HG03354 (cell line): ENCODE data around the gene CLDN6.
A peak's percentile ranks its signal among the peaks of the same experiment; 100 is the strongest.

Experiments
- ATAC-seq: cut with Tn5 transposase; IDR thresholded peaks from one replicate; pipeline ENCODE4 v1.9.1; 2021; ENCODE audit warnings: mild to moderate bottlenecking; ENCODE audit not compliant: unreplicated experiment, poor library complexity, severe bottlenecking

CLDN6 gene

DNA sequence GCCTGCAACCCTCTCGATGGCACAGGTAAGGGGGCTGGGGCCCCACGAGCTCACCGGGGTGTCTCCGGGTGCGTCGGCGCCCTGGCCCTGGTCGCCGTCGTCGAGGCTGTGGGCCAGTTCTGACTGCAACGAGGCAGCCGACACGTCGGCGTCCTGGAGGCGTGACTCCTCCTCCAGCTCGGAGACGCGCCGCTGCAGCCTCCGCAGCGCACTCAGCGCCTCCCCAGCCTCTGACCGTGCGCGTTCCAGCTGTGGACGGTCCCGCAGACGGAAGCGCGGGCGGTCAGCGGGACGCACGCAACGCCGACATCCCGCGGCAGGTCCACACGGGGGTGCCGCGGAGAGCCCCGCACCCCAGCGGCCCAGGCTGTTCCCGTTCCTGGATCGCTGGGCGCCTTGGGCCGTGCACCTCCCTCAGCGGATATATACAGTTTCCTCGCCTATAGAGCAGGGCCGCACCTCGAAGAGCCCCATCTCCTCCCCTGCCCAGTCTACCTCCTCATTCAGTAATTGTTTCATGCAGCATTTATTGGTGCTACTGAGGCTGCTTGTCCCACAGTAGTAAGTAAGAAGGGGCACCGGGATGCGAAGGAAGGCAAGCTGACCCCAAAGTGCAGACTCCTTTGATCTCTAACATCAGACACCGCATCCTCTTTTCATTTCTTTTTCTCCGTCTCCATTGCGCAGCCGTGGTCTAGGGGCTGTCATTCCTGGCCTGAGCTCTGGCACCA is 11.7 kb upstream of the CLDN6 start:
- no peak for ATAC-seq

DNA sequence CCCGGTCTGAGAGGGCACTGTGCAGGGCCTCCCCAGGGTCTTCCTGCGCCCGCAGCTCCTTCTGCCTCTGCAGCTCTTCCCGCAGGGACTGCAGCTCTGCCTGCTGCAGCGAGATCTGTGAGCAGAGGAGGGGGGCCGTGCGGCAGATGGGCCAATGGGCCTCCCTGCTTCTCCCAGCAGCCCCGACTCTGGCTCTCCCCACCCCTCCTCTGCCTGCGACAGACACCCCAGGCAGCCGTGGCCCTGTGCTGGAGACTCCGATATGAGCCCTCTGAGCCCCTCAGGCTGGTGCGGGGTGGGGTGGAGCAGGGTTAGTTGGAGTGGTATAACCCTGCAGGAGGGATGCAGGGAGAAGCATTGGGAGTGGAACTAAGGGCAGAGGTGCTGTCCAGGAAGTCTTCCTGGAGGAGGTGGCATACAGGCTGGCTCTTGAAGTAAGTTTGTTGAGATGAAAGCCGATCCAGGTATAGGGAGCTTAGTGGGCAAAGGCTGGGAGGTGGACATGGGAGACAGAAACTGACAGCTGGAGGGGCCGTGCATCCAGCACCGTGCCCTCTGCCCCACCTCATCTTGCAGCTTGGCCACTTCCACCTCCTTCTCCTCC is 10.8 kb upstream of the CLDN6 start:
- ATAC-seq = no peak

DNA sequence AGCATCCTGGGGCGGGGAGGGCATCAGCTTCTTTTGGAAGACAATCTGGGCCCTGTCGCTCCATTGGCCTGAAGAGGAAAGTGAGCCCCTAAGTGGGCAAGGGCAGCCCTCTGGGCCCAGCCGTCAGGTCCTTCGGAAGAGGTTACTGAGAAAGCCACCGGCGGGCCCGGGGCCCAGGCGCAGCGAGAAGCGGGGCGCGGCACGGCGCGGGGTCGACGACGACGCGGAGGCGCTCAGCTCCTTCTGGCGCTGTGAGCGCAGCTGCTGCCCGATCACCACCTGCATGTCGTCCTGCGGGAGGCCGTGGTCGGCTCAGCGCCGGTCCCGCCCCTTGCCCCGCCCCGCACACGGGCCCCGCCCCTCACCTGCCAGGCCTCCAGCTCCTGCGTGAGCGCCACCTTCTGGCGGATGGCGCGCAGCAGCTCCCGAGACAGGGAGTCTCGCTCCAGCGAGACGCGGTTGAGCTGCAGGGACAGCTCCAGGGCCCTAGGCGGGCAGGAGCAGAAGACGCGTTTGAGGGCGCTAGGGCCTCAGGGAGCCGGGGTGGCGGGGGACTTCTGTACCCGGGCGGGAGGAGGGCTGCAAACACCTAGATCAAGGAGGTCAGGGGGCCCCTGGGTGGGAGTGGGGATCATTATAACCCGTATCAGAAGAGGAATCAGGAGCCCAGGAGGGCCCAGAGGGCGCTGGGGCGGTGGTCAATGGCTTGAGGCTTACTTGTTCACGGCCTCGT is 10.2 kb upstream of the CLDN6 start:
- peak; percentile 29 for ATAC-seq

DNA sequence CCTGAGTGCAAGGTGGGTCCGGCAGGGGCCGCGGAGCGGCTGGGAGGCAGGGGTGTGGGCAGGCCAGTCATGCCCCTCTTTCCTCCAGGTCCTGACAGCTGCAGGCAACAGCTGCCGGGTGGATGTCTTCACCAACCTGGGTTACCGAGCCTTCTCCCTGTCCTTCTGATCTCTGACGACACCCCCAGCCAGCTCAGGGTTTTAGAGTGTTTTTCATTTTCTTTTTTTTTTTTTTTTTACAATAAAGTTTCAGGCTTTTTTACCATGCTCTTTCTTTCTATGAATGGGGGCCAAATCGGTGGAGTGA is 9.5 kb upstream of the CLDN6 start:
- no peak for ATAC-seq

DNA sequence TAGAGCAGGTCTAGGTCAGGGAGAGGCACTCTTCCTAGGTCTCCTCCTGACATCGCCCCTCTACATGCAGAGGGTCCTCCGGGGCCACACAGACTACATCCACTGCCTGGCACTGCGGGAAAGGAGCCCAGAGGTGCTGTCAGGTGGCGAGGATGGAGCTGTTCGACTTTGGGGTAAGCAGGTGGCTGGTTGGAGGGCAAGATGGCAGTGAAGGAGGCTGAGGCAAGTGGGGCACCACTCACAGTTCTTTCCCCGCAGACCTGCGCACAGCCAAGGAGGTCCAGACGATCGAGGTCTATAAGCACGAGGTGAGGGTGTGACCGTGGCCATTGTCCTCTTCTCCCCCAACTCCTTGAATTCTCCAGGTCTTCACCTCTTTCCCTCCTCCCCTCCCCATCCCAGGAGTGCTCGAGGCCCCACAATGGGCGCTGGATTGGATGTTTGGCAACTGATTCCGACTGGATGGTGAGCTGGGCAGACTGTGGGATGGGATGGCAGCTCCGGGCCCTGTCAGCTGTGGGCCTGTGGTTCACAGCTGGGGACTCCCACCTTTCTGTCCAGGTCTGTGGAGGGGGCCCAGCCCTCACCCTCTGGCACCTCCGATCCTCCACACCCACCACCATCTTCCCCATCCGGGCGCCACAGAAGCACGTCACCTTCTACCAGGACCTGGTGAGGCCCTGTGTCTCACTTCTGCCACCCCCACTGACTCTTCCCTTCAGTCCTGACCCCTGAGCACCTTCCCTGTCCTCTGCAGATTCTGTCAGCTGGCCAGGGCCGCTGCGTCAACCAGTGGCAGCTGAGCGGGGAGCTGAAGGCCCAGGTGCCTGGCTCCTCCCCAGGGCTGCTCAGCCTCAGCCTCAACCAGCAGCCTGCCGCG is 8.9 kb upstream of the CLDN6 start:
- ATAC-seq = no peak

DNA sequence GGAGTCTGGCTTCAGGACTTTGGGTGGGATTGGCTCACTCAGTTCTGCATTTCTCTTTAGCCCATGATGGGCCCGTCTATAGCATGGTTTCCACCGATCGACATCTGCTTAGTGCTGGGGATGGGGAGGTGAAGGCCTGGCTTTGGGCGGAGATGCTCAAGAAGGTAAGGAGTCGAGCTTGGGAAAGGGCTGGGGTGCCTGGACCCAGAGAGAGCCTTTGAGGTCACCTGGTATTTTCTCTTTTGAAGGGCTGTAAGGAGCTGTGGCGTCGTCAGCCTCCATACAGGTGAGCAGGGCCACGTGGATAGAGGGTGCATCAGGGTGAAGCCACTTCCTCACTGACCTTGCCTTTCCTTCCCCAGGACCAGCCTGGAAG is 8.0 kb upstream of the CLDN6 start:
- no peak for ATAC-seq

DNA sequence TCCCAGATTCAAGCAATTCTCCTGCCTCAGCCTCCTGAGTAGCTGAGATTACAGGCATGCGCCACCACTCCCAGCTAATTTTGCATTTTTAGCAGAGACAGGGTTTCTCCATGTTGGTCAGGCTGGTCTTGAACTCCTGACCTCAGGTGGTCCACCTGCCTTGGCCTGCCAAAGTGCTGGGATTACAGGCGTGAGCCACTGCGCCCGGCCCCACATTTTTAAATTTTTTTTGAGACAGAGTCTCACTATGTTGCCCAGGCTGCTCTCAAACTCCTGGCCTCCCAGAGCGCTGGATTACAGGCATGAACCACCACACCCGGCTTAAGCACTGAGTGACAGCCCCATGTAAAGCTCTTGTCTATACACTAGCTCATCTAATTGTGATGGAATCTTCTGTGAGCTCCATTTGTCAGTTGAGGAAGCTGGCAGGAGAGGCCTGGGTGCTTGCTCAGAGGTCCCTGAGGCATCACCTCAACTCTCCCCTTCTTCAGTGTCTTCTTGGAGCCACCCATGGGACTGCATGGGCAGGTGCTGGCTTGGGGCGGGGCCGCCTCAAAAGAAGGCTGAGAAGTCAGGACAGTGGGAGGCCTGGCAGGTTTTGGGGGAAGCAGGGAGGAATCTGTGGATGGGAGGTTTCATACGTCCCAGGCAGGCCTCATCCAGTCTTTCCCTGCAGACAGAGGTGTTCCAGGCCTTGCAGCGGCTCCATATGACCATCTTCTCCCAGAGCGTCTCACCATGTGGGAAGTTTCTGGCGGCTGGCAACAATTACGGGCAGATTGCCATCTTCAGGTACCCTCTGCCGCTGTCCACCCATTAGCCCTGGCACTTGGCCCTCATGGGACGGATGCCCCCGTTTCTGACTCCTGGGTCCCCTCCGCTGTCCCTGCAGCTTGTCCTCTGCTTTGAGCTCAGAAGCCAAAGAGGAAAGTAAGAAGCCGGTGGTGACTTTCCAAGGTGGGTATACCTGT is 7.3 kb upstream of the CLDN6 start:
- ATAC-seq = no peak

DNA sequence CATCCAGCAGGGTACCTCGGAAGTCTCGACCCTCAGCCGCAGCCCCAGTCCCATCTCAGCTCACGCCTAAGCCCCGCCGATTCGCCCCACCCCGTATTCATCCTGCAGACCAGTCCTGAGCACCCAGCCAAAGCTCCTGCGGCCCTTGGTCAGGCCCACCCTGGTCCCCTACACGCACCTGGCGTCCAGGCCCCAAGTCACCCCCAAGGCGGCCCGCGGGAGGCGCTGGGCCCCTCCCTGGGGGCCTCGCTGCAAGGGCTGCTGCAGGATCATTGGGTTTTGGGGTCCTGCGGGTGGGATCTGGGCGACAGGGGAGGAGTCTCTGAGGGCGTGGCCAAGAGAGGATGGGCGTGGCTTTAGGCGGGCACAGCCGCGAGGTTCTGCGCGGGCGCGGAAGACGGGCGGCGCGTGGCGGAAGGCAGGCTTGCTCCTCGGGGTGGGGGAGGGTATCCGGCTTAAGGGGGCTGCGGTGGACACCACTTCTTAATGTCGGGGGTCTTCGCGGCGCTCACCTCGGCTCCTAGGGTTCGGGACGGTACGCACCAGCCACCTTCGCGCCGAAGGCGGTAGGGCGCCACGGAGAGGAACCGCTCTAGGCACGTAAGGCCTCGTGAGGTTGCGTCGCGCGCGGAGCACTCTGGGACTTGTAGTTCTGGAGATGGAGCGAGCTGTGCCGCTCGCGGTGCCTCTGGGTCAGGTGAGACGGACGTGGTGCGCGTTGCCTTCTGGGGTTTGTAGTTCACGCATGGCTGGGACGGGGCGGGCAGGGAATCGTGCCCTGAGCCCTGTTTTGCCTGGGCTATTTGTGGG is 5.9 kb upstream of the CLDN6 start, which contains the start of the genes HCFC1R1 and THOC6:
Gene HCFC1R1 (minus strand): TSS at position 274 of the 810 bp plus-strand sequence. CDS start 1 bp downstream, at position 273.
Gene THOC6 (plus strand): TSS at position 367 of the 810 bp plus-strand sequence. CDS start 292 bp downstream, at position 659.
- peak; percentile 73 for ATAC-seq

DNA sequence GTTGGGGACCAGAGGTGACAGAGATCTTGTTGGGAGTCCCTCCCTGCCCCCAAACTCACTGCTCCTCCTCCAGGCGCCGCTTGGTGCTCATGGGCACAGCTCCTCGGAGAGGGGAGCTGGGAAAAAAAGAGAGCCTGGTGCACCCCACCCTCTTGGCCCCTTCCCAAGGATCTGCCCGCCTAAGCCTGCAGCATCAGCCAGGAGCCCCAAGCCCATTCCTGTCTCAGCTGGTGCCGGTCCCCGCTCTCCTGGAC is 5.4 kb upstream of the CLDN6 start:
- ATAC-seq = no peak

DNA sequence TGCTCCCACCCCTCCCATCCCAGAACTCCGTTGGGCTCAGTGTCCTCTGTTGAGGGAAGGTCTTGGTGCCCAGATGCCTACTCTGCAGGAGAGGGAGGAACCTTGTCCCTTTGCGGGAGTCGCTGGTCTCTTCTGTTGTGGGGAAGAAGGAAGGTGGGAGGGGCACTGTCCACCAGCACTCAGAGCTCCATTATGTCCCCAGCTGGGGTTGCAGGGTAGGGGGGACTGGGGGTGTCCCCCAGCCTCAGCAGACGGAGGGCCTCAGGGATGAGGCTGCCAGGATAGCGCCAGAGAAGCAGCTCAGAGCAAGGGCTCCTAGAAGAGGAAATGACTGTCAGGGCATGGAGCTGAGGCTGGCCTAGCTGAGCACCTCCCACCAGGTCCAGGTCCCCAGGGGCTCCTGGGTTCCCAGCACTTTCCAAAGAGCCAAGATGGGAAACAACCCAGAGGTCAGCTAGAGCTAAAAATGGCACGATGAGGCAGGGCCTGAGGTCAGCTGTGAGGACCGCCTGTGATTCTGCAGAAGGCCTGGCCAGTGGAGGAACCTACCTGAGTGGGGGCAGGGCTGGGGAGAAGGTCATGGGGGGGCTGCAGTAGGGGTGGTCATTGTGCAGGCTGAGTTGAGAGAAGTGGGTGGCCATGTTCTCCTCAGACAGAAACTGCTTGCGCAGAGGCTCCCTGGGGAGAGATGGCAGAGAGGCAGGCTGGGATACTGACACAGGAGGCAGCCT is 4.9 kb upstream of the CLDN6 start:
- ATAC-seq = no peak

DNA sequence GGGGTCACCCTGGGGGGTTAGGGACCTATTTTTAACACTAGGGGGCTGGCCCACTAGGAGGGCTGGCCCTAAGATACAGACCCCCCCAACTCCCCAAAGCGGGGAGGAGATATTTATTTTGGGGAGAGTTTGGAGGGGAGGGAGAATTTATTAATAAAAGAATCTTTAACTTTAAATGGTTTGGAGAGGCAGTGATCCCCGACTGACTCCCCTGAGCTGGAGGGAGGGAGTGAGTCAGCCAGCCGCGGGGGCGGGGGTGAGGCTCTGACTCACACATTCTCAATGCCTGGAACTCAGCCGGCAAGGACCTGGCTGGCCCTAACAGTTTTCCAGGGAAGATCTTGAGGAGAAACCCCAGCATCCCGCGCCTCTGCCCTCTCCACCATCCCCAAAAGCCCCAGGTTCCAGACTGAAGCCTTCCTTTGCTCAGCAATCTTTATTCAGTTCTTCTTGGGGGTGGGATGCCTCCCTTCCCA is 4.3 kb upstream of the CLDN6 start:
- no peak for ATAC-seq

DNA sequence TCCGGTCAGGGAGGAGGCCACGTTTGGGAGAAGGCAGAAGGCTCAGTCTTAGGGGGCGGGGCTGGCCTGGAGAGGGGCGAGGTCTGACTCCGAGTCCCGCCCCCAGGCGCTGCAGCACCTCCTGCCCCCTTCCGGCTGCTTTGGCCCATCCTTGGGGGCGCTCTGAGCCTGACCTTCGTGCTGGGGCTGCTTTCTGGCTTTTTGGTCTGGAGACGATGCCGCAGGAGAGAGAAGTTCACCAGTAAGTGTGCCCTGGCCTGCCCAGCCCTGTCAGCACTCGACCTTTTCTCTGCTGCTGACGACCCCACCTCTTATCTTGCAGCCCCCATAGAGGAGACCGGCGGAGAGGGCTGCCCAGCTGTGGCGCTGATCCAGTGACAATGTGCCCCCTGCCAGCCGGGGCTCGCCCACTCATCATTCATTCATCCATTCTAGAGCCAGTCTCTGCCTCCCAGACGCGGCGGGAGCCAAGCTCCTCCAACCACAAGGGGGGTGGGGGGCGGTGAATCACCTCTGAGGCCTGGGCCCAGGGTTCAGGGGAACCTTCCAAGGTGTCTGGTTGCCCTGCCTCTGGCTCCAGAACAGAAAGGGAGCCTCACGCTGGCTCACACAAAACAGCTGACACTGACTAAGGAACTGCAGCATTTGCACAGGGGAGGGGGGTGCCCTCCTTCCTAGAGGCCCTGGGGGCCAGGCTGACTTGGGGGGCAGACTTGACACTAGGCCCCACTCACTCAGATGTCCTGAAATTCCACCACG is 3.6 kb upstream of the CLDN6 start:
- peak; percentile 28 for ATAC-seq

DNA sequence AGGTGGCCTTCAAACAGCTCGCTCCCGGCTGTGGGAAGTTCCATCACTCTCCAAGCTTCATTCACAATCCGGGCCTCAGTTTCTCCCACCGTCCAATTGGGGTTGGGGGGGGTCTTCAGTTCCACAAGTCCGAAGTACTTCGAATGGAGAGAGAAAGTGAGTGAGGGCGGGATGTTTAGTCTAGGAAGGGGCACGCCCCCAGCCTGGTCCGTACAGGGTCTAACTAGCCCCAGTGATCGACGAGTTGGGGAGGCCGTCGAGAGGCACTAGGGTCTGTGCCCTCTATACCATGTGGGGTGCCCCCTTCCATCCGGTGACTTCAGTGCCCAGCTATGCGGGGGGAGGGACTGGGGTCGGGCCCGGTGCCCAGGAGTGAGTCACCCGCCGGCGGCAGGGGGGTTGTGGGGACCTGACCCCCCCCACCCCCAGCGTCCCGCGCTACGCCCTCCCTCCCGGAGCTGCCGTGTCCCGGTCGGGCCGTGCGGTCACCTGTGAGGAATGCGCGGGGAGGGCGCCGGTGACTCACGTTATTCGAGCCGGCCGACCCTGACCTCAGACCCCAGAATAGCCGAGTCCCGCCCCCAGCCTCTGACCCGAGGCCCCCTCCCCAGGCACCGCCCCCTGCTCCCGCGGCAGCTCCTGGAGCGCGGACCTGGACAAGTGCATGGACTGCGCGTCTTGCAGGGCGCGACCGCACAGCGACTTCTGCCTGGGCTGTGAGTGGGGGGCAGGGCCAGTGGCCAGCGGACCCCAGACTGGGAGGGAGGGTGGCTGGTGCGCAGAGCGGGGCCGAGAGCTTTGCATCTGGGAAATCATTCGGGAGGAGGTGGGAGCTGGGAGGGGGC is 2.8 kb upstream of the CLDN6 start:
- no peak for ATAC-seq

DNA sequence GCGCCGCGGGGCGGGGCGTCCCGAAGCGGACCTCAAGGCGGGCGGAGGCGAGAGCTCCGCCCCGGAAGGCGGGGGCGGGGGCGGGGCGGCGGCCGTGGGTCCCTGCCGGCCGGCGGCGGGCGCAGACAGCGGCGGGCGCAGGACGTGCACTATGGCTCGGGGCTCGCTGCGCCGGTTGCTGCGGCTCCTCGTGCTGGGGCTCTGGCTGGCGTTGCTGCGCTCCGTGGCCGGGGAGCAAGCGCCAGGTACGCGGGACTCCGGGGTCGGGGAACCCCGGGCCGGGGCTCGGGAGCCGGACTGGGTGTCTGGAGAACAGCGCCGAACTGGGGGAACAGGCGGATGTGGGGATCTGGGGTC is 2.2 kb upstream of the CLDN6 start, which contains the start of gene TNFRSF12A:
Gene TNFRSF12A (plus strand): TSS at position 122 of the 357 bp plus-strand sequence. CDS start 30 bp downstream, at position 152.
- ATAC-seq = no peak

DNA sequence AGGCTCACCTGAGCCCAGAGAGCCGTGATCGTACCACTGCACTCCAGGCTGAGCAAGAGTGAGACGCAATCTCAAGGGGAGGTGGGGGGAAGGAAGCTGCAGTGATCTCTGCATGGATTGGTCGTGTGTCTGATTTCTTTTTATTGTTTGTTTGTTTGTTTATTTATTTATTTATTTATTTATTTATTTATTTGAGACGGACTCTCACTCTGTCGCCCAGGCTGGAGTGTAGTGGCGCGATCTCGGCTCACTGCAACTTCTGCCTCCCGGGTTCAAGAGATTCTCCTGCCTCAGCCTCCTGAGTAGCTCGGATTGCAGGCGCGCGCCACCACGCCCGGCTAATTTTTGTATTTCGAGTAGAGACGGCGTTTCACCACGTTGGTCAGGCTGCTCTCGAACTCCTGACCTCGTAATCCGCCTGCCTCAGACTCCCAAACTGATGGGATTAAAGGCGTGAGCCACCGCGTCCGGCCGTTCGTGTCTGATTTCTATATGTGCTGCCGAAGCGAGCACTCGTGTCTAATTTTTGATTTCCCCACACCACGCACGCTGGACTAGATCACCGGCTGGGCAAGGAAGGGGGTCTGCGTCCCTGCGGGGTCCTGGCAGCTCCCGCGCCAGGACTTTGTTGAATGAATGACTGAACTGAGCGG is 1.7 kb upstream of the CLDN6 start:
- ATAC-seq = no peak

DNA sequence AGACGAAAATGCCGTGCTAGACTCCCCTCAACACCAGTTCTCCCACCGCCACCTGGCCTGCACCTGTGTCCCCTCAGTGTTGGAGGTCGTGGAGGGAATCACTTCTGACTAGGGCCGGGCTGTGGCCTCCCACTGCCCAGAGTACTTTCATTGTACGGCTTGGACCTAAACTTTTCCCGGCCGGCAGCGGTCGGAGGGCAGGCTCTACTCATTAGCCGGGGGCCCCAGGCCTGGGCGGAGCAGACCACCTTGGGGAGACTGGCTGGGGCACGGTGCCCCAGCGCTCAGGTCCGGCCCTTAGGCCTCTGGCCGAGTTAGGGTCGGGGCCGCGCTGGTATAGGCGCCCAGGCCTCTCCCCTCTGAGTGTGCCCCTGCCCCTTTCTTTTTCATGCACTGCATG is 639 bp downstream of the CLDN6 start:
- no peak for ATAC-seq
